Fibroblast of villous mesenchyme (primary cell): ENCODE measurements around the gene SIGLEC7. TPM values are rescaled to one million over a fixed set of nuclear protein-coding genes. Genes with fewer than 3 reads are reported as not detected.

Experiments used
- DNase-seq: peaks from one replicate; pipeline ENCODE4 v3.0.0-alpha.2; 2010; ENCODE audit warnings: low read depth
- H3K4me3 ChIP-seq: 2 replicates; pipeline ENCODE4 v1.5.1; 2011; ENCODE audit warnings: low read depth, mild to moderate bottlenecking, low read length
- total RNA-seq: library from RNA; depleted of rRNA; stranded (reverse); fragments of >200 nt; gene quantifications from 2 replicates; pipeline ENCODE4 v1.2.3, GENCODE V29; 2012
- TF ChIP-seq, protein P1 (sequence below): IDR thresholded peaks from 2 replicates; pipeline ENCODE4 v1.5.1; 2012; ENCODE audit warnings: low read depth, mild to moderate bottlenecking, low read length; ENCODE audit not compliant: insufficient read depth

SIGLEC7 gene
- total RNA-seq, 1 donor: not detected

DNA sequence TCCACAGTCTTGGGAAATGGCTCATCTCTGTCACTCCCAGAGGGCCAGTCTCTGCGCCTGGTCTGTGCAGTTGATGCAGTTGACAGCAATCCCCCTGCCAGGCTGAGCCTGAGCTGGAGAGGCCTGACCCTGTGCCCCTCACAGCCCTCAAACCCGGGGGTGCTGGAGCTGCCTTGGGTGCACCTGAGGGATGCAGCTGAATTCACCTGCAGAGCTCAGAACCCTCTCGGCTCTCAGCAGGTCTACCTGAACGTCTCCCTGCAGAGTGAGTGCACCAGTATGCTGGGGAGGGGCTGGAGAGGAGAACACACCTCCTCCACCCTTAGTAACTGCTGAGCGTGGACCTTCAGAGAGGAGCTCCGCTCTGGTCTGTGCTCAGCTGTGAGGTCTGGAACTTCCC is 15.1 kb upstream of the SIGLEC7 start:
- TF ChIP-seq, protein P1, sequence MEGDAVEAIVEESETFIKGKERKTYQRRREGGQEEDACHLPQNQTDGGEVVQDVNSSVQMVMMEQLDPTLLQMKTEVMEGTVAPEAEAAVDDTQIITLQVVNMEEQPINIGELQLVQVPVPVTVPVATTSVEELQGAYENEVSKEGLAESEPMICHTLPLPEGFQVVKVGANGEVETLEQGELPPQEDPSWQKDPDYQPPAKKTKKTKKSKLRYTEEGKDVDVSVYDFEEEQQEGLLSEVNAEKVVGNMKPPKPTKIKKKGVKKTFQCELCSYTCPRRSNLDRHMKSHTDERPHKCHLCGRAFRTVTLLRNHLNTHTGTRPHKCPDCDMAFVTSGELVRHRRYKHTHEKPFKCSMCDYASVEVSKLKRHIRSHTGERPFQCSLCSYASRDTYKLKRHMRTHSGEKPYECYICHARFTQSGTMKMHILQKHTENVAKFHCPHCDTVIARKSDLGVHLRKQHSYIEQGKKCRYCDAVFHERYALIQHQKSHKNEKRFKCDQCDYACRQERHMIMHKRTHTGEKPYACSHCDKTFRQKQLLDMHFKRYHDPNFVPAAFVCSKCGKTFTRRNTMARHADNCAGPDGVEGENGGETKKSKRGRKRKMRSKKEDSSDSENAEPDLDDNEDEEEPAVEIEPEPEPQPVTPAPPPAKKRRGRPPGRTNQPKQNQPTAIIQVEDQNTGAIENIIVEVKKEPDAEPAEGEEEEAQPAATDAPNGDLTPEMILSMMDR: no peak
- DNase-seq: no peak
- no peak overlapping the region for H3K4me3 ChIP-seq

DNA sequence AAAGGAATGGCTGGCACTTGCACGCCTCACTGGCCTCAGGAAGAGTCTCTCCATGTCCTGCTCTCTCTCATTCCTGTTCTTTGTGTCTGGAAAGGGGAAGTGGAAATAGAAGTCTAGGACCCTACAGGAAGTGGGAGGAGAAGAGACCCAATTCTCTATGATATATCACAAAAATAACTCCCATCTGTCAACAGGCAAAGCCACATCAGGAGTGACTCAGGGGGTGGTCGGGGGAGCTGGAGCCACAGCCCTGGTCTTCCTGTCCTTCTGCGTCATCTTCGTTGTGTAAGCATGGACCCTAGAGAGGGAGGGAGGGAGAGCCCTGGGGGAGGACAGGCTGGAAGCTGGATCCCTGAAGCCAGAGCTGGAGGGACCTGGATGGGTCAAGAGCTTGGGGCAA is 14.3 kb upstream of the SIGLEC7 start:
- DNase-seq: peak; percentile 65
- TF ChIP-seq, protein P1: no peak

DNA sequence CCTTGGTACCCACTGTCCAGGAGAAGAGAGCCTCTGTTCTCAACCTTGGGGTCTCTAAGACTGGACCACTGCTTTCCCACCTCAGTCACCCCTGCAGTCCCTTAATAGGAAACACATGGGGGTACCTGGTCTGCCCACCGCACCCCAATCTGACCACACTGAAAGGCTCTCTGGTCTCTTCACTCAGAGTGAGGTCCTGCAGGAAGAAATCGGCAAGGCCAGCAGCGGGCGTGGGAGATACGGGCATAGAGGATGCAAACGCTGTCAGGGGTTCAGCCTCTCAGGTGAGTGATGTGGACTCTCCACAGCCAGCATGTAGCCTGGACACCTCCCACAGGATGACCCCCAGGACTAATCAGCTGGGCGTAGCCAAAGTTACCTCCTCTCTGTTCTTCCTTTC is 13.9 kb upstream of the SIGLEC7 start:
- TF ChIP-seq, protein P1: no peak
- no peak overlapping the region for H3K4me3 ChIP-seq

More for the DNA sequence above, 14.3 kb upstream of the SIGLEC7 start:
- no peak overlapping the region for H3K4me3 ChIP-seq

GRCh38 chr19:51129716-51130115 is 12.4 kb upstream of the SIGLEC7 start:
- no peak for DNase-seq
- TF ChIP-seq, protein P1: no peak
- H3K4me3 ChIP-seq: no peak overlapping the region

More for the DNA sequence above, 13.9 kb upstream of the SIGLEC7 start:
- no peak for DNase-seq

DNA sequence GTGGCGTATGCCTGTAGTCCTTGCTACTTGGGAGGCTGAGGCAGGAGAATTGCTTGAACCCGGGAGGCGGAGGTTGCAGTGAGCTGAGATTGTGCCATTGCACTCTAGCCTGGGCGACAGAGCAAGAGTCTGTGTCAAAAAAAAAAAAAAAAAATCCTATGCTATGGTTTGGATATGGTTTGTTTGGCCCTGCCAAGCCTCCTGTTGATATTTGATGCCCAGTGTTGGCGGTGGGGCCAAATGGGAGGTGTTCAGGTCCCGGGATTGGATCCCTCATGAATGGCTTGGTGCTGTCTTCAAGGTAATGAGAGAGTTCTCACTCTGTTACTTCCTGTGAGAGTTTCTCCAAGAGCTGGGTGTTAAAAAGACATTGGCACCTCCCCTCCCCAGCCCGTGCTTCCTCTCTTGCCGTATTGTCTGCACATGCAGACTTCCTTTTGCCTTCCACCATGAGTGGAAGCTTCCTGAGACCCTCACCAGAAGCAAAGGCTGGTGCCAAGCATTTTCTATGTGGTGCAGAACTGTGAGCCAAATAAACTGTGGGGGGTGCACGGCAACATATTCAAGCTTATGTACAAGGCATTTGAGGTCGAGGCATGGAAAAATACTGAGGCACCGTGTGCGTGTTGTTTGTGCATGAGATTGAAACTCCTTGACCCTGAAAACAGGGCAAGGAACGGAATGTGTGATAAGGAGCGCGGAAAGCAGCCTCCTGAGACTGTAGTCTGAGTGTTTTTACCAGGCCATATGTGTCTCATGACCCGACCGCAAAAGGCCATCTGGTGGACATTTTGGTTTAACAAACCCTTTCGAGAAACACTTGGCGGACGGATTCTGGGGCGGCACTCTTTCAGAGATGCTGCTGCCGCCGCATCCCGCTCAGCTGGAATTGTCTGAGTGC is 10.1 kb upstream of the SIGLEC7 start:
- no peak overlapping the region for H3K4me3 ChIP-seq
- TF ChIP-seq, protein P1: no peak
- DNase-seq: peak; percentile 98

- TF ChIP-seq, protein P1: no peak
- H3K4me3 ChIP-seq: no peak overlapping the region
- no peak for DNase-seq
These were observed 7.1 kb upstream of the SIGLEC7 start for GRCh38 chr19:51135004-51135403.
